ENCODE results near the gene GAB4. TPM values are rescaled to one million over a fixed set of nuclear protein-coding genes. Genes with fewer than 3 reads are reported as not detected.

Gene GAB4
- total RNA-seq, 1 experiment from 2014 or later, result not detected

- Histone ChIP-seq H3K79me2 (ENCODE audit: insufficient read depth, low read length) (no peaks in the 10 kb centered on the region), H2BK120ac (ENCODE audit: low read depth, low read length, poor library complexity, severe bottlenecking) (no peak overlapping the region), H3K9ac (ENCODE audit: extremely low read depth, insufficient read length, low read length) (no peak overlapping the region), H3T11ph (ENCODE audit: low read length) (no peak overlapping the region), H3K4ac (ENCODE audit: low read depth, low read length) (no peak overlapping the region), H3K23me2 (ENCODE audit: insufficient read length, low read depth, low read length, poor library complexity, severe bottlenecking) (no peaks in the 10 kb centered on the region), H2AFZ (ENCODE audit: low read length) (no peak overlapping the region), H3K9me3 (ENCODE audit: control insufficient read depth, low read depth, low read length) (no peaks in the 10 kb centered on the region), H2BK20ac (ENCODE audit: low read depth, low read length, poor library complexity, severe bottlenecking) (no peak overlapping the region), H3K18ac (ENCODE audit: insufficient read length, low read depth, low read length) (no peak overlapping the region), H4K5ac (ENCODE audit: insufficient read length, low read depth, low read length) (no peak overlapping the region), H3K14ac (ENCODE audit: insufficient read depth, low read length) (no peak overlapping the region), H3K23ac (ENCODE audit: insufficient read length, low read depth, low read length) (no peak overlapping the region), H4K91ac (ENCODE audit: insufficient read length, low read depth, low read length) (no peak overlapping the region), H4K8ac (replicated peaks; ENCODE audit: insufficient read length, low read depth, low read length) (no peak overlapping the region), H3K79me1 (ENCODE audit: insufficient read depth, low read depth, low read length, poor library complexity, severe bottlenecking) (no peaks in the 10 kb centered on the region), H3K4me1 (ENCODE audit: insufficient read depth, low read length) (no peaks in the 10 kb centered on the region), H2BK12ac (ENCODE audit: insufficient read length, low read depth, low read length) (no peak overlapping the region), H3K56ac (ENCODE audit: insufficient read length, low read depth, low read length) (no peak overlapping the region), H3K27ac (ENCODE audit: insufficient read length, low read depth, low read length) (no peak overlapping the region), H3K4me2 (ENCODE audit: insufficient read depth, insufficient read length, low read length) (no peak overlapping the region), H2BK15ac (ENCODE audit: low read depth, low read length) (no peak overlapping the region), H2AK5ac (ENCODE audit: insufficient read length, low read length) (no peak overlapping the region), H3K27me3 (ENCODE audit: insufficient read depth, low read length) (no peaks in the 10 kb centered on the region), H4K20me1 (ENCODE audit: control insufficient read depth, insufficient read depth, insufficient read length) (no peaks in the 10 kb centered on the region), H2BK5ac (ENCODE audit: insufficient read length, low read length) (no peak overlapping the region)
- Mint-ChIP-seq H3K36me3 (ENCODE audit: insufficient read depth in 1 of 3, low read depth in 3 of 3) (no peaks in the 10 kb centered on the region; a peak in 1 of 7 replicates), H3K27me3 (ENCODE audit: low read depth) (peaks cover 24% of the 10 kb centered on the region), H3K4me1 (no peaks in the 10 kb centered on the region), H3K27ac (no peak overlapping the region), H3K4me3 (no peak overlapping the region), H3K9me3 (peaks cover 31 to 73% of the 10 kb centered on the region in 2 experiments)
- WGBS (ENCODE audit: extremely low coverage, insufficient read length, low lambda C conversion rate), result no CpG with 5 or more reads among the region's 1 CpG
- TF ChIP-seq CTCF (conservative IDR thresholded peaks at IDR 0.05), result no peak
- DNase-seq, result no peak
Observed at GRCh38 chr22:17047656-17048055, 39.6 kb upstream of the GAB4 start.

Measured in H9 (cell line).